ENCODE measurements around the gene BUB1. TPM values are rescaled to one million over a fixed set of nuclear protein-coding genes. Genes with fewer than 3 reads are reported as not detected.
"Not testable (repeated sequence)": the region's sequence is repeated elsewhere in the genome, so short reads cannot be mapped to it uniquely, and the experiment has no call there.

Gene BUB1
- total RNA-seq, 6 donors from 2014 or later: 1.0 to 4.7 (median 3.0) TPM

DNA sequence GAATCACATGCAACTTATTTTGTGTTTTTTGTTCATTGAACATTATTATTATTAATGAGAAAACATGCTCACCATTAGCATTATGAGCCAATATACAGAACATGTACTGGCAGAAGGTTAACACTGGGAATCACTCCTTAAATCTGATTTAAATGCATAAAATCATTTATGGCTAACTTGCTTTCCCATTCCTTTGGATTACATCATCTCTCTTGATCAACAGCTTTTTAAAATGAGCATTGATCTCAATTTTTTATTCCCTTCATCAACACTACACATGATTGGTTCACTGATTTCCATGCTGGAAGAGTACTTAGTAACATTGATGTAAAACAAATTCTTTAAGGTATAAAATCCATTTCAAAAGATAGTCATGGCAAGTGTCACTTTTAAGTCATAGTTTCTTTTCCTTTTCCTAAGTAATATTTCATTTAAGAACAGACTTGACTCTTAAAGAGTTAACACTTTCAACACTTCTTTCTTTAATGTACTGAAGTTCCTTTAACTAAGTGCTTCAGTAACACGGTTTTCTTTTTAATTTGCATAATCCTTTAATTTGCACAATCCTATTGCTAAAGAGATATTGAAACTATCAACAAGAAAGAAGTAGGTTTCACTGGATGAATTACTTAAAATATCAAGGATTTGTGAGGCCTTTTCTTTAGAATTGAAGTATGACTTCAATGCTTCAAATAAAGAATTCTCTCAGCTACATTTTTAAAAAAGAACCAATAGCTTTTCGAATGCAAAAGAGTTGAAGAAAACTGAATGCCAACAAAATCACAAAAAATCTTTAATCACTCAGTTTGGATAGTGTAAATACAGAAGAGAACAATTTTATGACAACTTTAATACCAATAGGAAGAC lies 24.9 kb upstream of the BUB1 start:
- Histone ChIP-seq H3K4me1 (peaks cover 0 to 3% (median 0%) of the 10 kb centered on the region in 4 donors), H3K4me3 (no peak overlapping the region), H3K27me3 (no peaks in the 10 kb centered on the region), H3K9me3 (no peaks in the 10 kb centered on the region), H3K36me3 (no peaks in the 10 kb centered on the region), H3K27ac (no peak overlapping the region)
- ATAC-seq (ENCODE audit: low FRiP score in 2 of 2) (no peak), DNase-seq (no peak)
- WGBS, 2 donors: 45 to 46% methylated on average over 2 of the region's 2 CpGs
- TF ChIP-seq POLR2AphosphoS5 (IDR thresholded peaks at IDR 0.05) (no peak), EP300 (IDR thresholded peaks at IDR 0.05) (no peak), POLR2A (IDR thresholded peaks at IDR 0.05) (no peak)
- TF ChIP-seq, protein P1, sequence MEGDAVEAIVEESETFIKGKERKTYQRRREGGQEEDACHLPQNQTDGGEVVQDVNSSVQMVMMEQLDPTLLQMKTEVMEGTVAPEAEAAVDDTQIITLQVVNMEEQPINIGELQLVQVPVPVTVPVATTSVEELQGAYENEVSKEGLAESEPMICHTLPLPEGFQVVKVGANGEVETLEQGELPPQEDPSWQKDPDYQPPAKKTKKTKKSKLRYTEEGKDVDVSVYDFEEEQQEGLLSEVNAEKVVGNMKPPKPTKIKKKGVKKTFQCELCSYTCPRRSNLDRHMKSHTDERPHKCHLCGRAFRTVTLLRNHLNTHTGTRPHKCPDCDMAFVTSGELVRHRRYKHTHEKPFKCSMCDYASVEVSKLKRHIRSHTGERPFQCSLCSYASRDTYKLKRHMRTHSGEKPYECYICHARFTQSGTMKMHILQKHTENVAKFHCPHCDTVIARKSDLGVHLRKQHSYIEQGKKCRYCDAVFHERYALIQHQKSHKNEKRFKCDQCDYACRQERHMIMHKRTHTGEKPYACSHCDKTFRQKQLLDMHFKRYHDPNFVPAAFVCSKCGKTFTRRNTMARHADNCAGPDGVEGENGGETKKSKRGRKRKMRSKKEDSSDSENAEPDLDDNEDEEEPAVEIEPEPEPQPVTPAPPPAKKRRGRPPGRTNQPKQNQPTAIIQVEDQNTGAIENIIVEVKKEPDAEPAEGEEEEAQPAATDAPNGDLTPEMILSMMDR (IDR thresholded peaks at IDR 0.05): no peak

DNA sequence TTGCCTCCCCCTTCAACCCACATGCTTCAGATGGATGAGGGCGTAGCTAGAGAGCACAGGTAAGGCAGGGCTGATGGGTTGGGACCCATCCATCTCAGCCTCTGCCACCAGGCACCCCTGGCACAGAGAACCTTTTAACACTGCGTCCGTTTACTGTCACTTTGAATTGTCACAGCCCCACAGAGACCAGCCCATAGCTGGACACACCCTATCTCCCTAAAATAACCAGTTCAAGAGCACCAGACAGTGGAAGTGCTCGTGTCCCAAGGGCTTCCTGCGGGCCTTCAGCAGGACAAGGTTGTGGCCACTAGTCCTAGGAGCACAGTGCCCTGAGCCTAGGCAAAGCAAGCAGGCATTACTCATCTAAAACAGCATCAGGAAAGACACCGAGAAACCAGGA lies 20.4 kb upstream of the BUB1 start:
- DNase-seq; H3K9me3 ChIP-seq; ATAC-seq (ENCODE audit: low FRiP score in 2 of 2); H3K4me3 ChIP-seq; H3K4me1 ChIP-seq; H3K27me3 ChIP-seq; H3K36me3 ChIP-seq; H3K27ac ChIP-seq: not testable (repeated sequence)
- WGBS, 2 donors: no CpG with 5 or more reads among the region's 6 CpGs

DNA sequence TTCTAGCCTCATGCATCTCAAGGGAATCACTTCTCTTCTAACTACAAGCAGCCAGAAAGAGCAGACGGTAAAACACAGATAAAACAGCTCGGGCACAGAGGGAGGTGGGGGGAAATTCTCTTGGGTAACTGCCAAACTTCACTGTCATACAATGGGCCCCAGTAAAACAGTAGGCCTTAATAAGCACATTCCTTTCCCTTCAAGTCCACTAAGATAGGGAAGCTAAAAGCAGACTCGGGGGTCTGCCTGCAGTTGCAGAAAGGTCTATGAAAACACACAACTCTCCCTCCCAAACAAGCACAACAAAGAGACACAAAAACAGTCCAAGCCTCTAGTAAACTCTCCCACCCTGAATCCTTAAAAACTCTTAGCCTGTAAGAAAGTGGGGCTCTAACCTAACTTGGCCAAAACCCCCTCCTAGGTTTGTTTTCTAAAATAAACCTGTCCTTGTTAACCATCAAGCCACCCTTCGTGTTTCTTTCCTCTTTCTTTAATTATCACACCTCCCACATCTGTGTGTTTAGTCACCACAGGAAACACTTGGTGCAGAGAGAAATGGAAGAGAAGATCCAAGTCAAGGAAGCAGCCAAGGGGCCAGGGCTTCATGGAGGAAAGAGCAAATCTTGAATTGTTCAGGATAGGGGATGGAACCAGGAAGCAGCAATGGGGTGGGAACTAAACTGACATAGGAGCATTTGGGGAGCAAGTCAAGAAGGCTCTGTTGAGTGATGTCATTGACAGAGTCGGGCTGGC lies 17.5 kb upstream of the BUB1 start:
- not testable (repeated sequence) for ATAC-seq (ENCODE audit: low FRiP score in 2 of 2)

DNA sequence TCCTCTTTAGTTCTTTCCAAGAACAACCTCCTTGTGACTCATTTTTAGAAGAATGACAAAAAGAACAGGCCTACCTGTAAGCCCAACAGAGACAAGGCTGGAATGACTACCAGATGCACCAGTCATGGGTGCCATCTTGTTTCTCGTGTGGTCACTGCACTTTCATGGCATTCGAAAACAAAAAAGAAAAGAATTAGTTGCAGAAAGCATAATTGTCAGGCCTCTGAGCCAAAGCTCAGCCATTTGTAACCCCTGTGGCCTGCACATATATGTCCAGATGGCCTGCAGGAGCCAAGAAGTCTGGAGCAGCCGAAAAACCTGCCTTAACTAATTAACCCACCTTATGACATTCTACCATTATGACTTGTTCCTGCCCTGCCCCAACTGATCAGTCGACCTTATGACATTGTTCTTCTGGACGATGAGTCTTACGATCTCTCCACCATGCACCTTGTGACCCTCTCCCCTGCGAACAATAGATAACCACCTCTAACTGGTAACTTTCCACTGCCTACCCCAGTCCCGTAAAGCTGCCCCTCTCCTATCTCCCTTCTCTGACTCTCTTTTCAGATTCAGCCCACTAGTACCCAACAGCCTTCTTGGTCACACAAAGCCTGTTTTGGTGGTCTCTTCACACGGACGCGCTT lies 13.9 kb upstream of the BUB1 start:
- no peak overlapping the region for H3K27ac ChIP-seq
- H3K27me3 ChIP-seq: no peaks in the 10 kb centered on the region
- TF ChIP-seq, protein P1 (IDR thresholded peaks at IDR 0.05): no peak
- no peak for TF ChIP-seq EP300 (IDR thresholded peaks at IDR 0.05)
- TF ChIP-seq POLR2A (IDR thresholded peaks at IDR 0.05): no peak
- TF ChIP-seq POLR2AphosphoS5 (IDR thresholded peaks at IDR 0.05): no peak
- ATAC-seq (ENCODE audit: low FRiP score in 2 of 2) (no peak), DNase-seq (no peak)
- no peaks in the 10 kb centered on the region for H3K4me1 ChIP-seq
- peaks cover 0 to 6% (median 4%) of the 10 kb centered on the region in 4 donors for H3K9me3 ChIP-seq
- 91 to 97% methylated on average over 11 of the region's 11 CpGs for WGBS, 2 donors
- H3K36me3 ChIP-seq: no peaks in the 10 kb centered on the region
- no peak overlapping the region for H3K4me3 ChIP-seq

More for the DNA sequence above, 17.5 kb upstream of the BUB1 start:
- H3K27ac ChIP-seq, H3K4me3 ChIP-seq, H3K36me3 ChIP-seq, H3K4me1 ChIP-seq, DNase-seq, H3K27me3 ChIP-seq, H3K9me3 ChIP-seq: not testable (repeated sequence)
- WGBS, 2 donors: 29 to 40% methylated on average over 5 of the region's 5 CpGs

DNA sequence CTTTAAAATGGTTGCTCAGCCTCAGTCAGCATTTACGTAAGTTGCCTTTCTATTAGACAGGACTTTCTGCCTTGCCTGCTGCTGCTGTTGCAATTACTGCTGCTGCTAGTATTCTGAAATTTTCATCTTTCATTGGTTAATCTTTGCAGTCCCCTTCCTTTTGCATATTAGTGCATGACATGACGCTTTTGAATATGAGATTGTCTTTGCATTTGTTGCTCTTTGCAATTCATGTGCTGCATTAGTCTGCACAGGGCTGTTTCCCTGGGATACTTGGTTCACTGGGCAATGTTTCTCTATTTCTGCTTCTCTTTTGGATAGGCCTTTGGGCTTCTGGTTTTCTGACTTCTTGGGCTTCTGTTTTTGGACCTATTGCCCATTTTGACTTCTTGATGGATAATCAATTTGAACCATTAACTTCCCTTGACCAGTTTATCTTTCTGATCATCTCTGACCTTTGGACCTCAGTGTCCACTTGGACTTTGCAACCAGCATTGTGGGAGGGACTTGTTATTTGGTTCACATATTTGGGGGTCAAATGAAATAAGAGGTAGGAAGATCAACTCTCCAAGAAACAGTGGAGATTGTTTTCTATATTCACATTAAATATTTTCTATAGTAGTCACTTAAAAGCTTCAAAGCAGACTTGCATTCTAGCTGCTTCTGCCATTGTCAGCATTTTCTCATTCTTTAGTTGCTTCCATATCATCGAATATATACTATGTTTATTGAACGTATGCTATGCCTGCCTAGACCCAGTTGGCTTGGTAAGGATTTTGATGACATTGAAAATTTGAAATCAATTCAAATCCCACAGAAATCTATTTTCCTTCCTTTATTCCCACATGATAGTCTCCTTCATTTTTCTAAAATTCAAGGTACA lies 12.5 kb upstream of the BUB1 start:
- Histone ChIP-seq H3K4me3 (no peak overlapping the region), H3K36me3 (no peaks in the 10 kb centered on the region), H3K9me3 (peaks cover 0 to 6% (median 4%) of the 10 kb centered on the region in 4 donors), H3K4me1 (no peaks in the 10 kb centered on the region), H3K27me3 (no peaks in the 10 kb centered on the region), H3K27ac (no peak overlapping the region)
- WGBS, 2 donors: 89 to 90% methylated on average over 4 of the region's 4 CpGs
- no peak for ATAC-seq (ENCODE audit: low FRiP score in 2 of 2)
- no peak for DNase-seq
- TF ChIP-seq EP300 (IDR thresholded peaks at IDR 0.05) (no peak), POLR2A (IDR thresholded peaks at IDR 0.05) (no peak), POLR2AphosphoS5 (IDR thresholded peaks at IDR 0.05) (no peak)
- TF ChIP-seq, protein P1 (IDR thresholded peaks at IDR 0.05): no peak
